ENCODE results near the gene KIF26B.

KIF26B gene

GRCh38 chr1:245556057-245556456 lies 401.3 kb downstream of the KIF26B start:
- Histone ChIP-seq H3K4me3 (ENCODE audit: low read depth, low read length) (no peak overlapping the region), H3K27me3 (ENCODE audit: insufficient read depth, low read depth, severe bottlenecking) (peaks cover 17% of the 10 kb centered on the region), H3K27ac (no peak overlapping the region), H3K36me3 (no peaks in the 10 kb centered on the region), H3K9me3 (ENCODE audit: severe bottlenecking) (peaks cover 3% of the 10 kb centered on the region)
- DNase-seq, result no peak
- TF ChIP-seq CTCF (IDR thresholded peaks at IDR 0.05; ENCODE audit: low read depth, low read length), result no peak

- Histone ChIP-seq H3K27me3 (ENCODE audit: insufficient read depth, low read depth, severe bottlenecking) (peaks cover 11% of the 10 kb centered on the region), H3K4me3 (ENCODE audit: low read depth, low read length) (no peak overlapping the region), H3K9me3 (ENCODE audit: severe bottlenecking) (no peaks in the 10 kb centered on the region), H3K36me3 (no peaks in the 10 kb centered on the region), H3K27ac (no peak overlapping the region)
- DNase-seq, result no peak
- no peak for TF ChIP-seq CTCF (IDR thresholded peaks at IDR 0.05; ENCODE audit: low read depth, low read length)
These were observed 403.3 kb downstream of the KIF26B start for GRCh38 chr1:245558069-245558468.

DNA sequence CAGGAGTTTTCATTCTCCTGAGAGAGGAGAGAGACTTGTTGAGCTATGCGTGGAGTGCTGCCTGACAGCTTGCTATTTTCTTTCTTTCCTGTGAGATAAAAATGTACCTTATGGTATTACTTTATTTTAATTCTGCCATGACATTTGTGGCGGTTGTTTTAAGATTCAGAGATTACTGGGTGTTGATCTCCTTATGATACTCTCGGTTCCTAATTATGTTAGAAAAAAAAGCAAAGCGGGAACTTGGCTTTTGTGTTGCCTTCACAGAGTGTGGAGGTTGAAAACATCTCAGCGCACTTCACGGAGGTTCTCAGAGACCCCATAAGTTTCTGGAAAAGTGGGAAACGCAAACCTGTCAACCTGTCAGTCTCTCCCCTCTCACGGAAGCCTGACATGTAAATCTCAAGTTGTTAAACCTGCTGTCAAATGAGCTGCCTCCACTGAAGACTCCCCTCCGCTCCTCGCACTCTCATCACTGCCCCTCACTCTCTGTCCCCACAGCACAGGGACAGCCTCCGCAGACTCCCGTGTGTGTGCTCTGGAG lies 405.6 kb downstream of the KIF26B start:
- H3K27me3 ChIP-seq (ENCODE audit: insufficient read depth, low read depth, severe bottlenecking), result peaks cover 3% of the 10 kb centered on the region
- TF ChIP-seq CTCF (IDR thresholded peaks at IDR 0.05; ENCODE audit: low read depth, low read length), result no peak
- H3K36me3 ChIP-seq, result no peaks in the 10 kb centered on the region
- H3K4me3 ChIP-seq (ENCODE audit: low read depth, low read length), result no peak overlapping the region
- no peaks in the 10 kb centered on the region for H3K9me3 ChIP-seq (ENCODE audit: severe bottlenecking)
- H3K27ac ChIP-seq, result no peak overlapping the region
- DNase-seq, result no peak

- no peak for DNase-seq
- no peaks in the 10 kb centered on the region for H3K9me3 ChIP-seq (ENCODE audit: severe bottlenecking)
- no peaks in the 10 kb centered on the region for H3K27me3 ChIP-seq (ENCODE audit: insufficient read depth, low read depth, severe bottlenecking)
- no peak overlapping the region for H3K4me3 ChIP-seq (ENCODE audit: low read depth, low read length)
- no peak overlapping the region for H3K27ac ChIP-seq
- no peaks in the 10 kb centered on the region for H3K36me3 ChIP-seq
- no peak for TF ChIP-seq CTCF (IDR thresholded peaks at IDR 0.05; ENCODE audit: low read depth, low read length)
These were observed 407.0 kb downstream of the KIF26B start for GRCh38 chr1:245561665-245562234.

DNA sequence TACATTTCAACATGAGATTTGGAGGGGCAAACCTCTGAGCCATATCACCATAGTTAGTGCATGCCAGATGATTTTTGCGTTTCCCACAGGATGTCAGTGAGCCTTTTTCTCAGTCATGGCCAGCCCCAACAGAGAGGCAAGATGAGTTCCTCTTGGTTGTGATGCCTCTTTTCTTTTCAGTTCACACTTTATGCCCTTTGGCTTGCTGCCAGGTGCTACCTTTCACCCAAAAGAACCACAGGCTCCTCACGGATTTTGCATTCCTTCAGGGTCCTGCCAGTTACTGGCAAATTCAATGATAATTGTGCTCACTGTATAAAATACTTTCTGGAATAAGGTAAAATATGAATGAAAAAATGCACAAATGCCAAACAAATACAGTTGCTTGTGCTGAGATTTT lies 411.3 kb downstream of the KIF26B start:
- Histone ChIP-seq H3K9me3 (ENCODE audit: severe bottlenecking) (no peaks in the 10 kb centered on the region), H3K27me3 (ENCODE audit: insufficient read depth, low read depth, severe bottlenecking) (no peaks in the 10 kb centered on the region), H3K27ac (no peak overlapping the region), H3K36me3 (no peaks in the 10 kb centered on the region), H3K4me3 (ENCODE audit: low read depth, low read length) (no peak overlapping the region)
- no peak for TF ChIP-seq CTCF (IDR thresholded peaks at IDR 0.05; ENCODE audit: low read depth, low read length)
- DNase-seq, result no peak

DNA sequence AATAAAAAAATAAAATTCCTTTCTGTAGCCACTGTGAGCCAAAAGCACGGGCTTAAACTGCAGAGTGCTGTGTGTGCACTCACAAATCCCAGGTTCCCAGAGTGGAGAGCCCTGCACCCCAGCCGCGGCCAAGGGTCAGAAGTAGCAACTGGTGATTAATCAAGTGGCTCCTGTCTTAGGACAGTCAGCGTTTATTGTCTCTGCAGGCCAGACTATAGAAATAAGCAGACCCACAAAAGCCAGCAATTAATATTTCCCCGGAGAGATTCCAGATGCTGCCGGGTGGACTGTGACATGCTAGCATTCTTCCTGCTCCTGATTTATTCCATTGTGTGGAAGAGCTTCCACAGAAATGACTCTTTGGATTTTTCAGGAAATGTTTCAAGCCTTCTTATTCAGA lies 412.2 kb downstream of the KIF26B start:
- no peaks in the 10 kb centered on the region for H3K27me3 ChIP-seq (ENCODE audit: insufficient read depth, low read depth, severe bottlenecking)

More for the DNA sequence above, 412.2 kb downstream of the KIF26B start:
- H3K4me3 ChIP-seq (ENCODE audit: low read depth, low read length), result no peak overlapping the region
- H3K27ac ChIP-seq, result no peak overlapping the region
- no peak for TF ChIP-seq CTCF (IDR thresholded peaks at IDR 0.05; ENCODE audit: low read depth, low read length)
- no peaks in the 10 kb centered on the region for H3K36me3 ChIP-seq
- no peaks in the 10 kb centered on the region for H3K9me3 ChIP-seq (ENCODE audit: severe bottlenecking)
- no peak for DNase-seq

All from WERI-Rb-1 (cell line).